HCT116 (cell line): ENCODE results near the gene ATXN1. TPM values are rescaled to one million over a fixed set of nuclear protein-coding genes. Genes with fewer than 3 reads are reported as not detected.
"Not testable (repeated sequence)": the region's sequence is repeated elsewhere in the genome, so short reads cannot be mapped to it uniquely, and the experiment has no call there.

Experiments
- ATAC-seq: fragments of 200-7000 bp; cut with Tn5 transposase; 2 replicates; pipeline ENCODE4 v1.9.1; 2020; ENCODE audit warnings: mild to moderate bottlenecking, moderate library complexity
- BruUV-seq: library from RNA; stranded (reverse); fragments of 400-500 nt; replicated peaks from 2 replicates; lab custom pipeline; 2021; lab: Mats Ljungman, UMichigan
- CTCF ChIA-PET: fragments of 300-600 bp; sonication (Branson Sonifier 250); formaldehyde crosslinking; loops from one replicate; lab custom pipeline; 2021; ENCODE audit warnings: antibody characterized with exemption; lab: Charles Lee
- POLR2A ChIA-PET: fragments of 300-600, 350-600 bp; sonication (Branson Sonifier 250); formaldehyde crosslinking; loops from one replicate; lab custom pipeline; 2021; ENCODE audit warnings: antibody characterized with exemption; lab: Charles Lee
- RAD21 ChIA-PET, 2 experiments: fragments of 300-600 bp; sonication (Branson Sonifier 250); formaldehyde crosslinking; loops; one replicate each; lab custom pipeline; 2023; ENCODE audit warnings: low total read pairs in 2 of 2; ENCODE audit not compliant: uncharacterized antibody in 2 of 2, unreplicated experiment in 2 of 2, low non-redundant PET in 1 of 2; lab: Charles Lee
- DNase-seq: peaks from one replicate; pipeline ENCODE4 v3.0.0-alpha.2; 2010; ENCODE audit warnings: low read depth, low spot score
- H2AFZ ChIP-seq: fragments of 200-600 bp; shearing (Covaris generic), sonication (generic); 2 replicates; pipeline ENCODE4 v1.6.1; 2017; ENCODE audit warnings: low read depth, mixed run types, mixed read lengths, antibody characterized with exemption, low read length; ENCODE audit not compliant: poor library complexity, severe bottlenecking
- H3K27ac ChIP-seq: 2 replicates; pipeline ENCODE4 v1.5.1; 2012; ENCODE audit warnings: low read depth, low read length
- H3K27me3 ChIP-seq: fragments of 200-600 bp; sonication (generic); 2 replicates; pipeline ENCODE4 v1.6.1; 2016; ENCODE audit warnings: mixed run types, low read length, mixed read lengths; ENCODE audit not compliant: insufficient read depth
- H3K36me3 ChIP-seq, 2 experiments: fragments of 200-500 bp in 1 of 2; fragments of 200-600 bp in 1 of 2; sonication (Bioruptor generic) in 1 of 2; sonication (generic) in 1 of 2; 2 replicates each; pipeline versions ENCODE4 v1.5.1 to v1.6.1; 2014 to 2016; ENCODE audit warnings: low read length in 2 of 2, inconsistent platforms in 1 of 2, mixed read lengths in 1 of 2, mixed run types in 1 of 2; ENCODE audit not compliant: insufficient read depth in 2 of 2, control insufficient read depth in 1 of 2
- H3K4me1 ChIP-seq, 2 experiments: fragments of 200-600 bp in 1 of 2; sonication (generic) in 1 of 2; 2 replicates each; pipeline versions ENCODE4 v1.5.1 to v1.6.1; 2012 to 2017; ENCODE audit warnings: low read length in 2 of 2, inconsistent platforms in 1 of 2, mild to moderate bottlenecking in 1 of 2, mixed read lengths in 1 of 2, mixed run types in 1 of 2, moderate library complexity in 1 of 2; ENCODE audit not compliant: insufficient read depth in 2 of 2, control insufficient read depth in 1 of 2
- H3K4me2 ChIP-seq: fragments of 200-600 bp; sonication (generic); 2 replicates; pipeline ENCODE4 v1.6.1; 2017; ENCODE audit warnings: mixed run types, low read length, mixed read lengths
- H3K4me3 ChIP-seq, 2 experiments: fragments of 200-600 bp in 1 of 2; sonication (generic) in 1 of 2; replicated peaks in 1 of 2; 2 replicates each; pipeline ENCODE4 v1.5.1; 2011 to 2016; ENCODE audit warnings: low read length in 2 of 2, control low read depth in 1 of 2, low read depth in 1 of 2, mild to moderate bottlenecking in 1 of 2, mixed read lengths in 1 of 2, mixed run types in 1 of 2
- H3K79me2 ChIP-seq: fragments of 200-600 bp; sonication (generic); 2 replicates; pipeline ENCODE4 v1.6.1; 2017; ENCODE audit warnings: mild to moderate bottlenecking, mixed run types, low read length, moderate library complexity, mixed read lengths; ENCODE audit not compliant: insufficient read depth
- H3K9ac ChIP-seq: fragments of 200-600 bp; sonication (generic); 2 replicates; pipeline ENCODE4 v1.6.1; 2016; ENCODE audit warnings: low read length, mixed read lengths
- H3K9me2 ChIP-seq: fragments of 200-600 bp; sonication (generic), shearing (Covaris generic); 2 replicates; pipeline ENCODE4 v1.6.1; 2017; ENCODE audit warnings: mixed run types, mild to moderate bottlenecking, moderate library complexity; ENCODE audit not compliant: insufficient read depth
- H3K9me3 ChIP-seq, 2 experiments: fragments of 200-500 bp in 1 of 2; fragments of 200-600 bp in 1 of 2; sonication (Bioruptor generic) in 1 of 2; sonication (generic) in 1 of 2; 2 replicates each; pipeline ENCODE4 v1.6.1; 2014 to 2017; ENCODE audit warnings: low read length in 2 of 2, mixed read lengths in 2 of 2, inconsistent platforms in 1 of 2, low read depth in 1 of 2, mild to moderate bottlenecking in 1 of 2, mixed run types in 1 of 2, moderate library complexity in 1 of 2; ENCODE audit not compliant: control insufficient read depth in 1 of 2, insufficient read depth in 1 of 2
- H4K20me1 ChIP-seq: fragments of 200-600 bp; sonication (generic), shearing (Covaris generic); 2 replicates; pipeline ENCODE4 v1.6.1; 2017; ENCODE audit warnings: mixed run types, mild to moderate bottlenecking, moderate library complexity; ENCODE audit not compliant: insufficient read depth
- CBX3 ChIP-seq: IDR thresholded peaks from 2 replicates; pipeline ENCODE4 v1.6.1; 2012; ENCODE audit warnings: low read depth
- FOSL1 ChIP-seq: IDR thresholded peaks from 2 replicates; pipeline ENCODE4 v1.6.1; 2012; ENCODE audit warnings: low read depth
- POLR2A ChIP-seq: IDR thresholded peaks from 2 replicates; pipeline ENCODE4 v1.7.0; 2011; ENCODE audit warnings: borderline replicate concordance; ENCODE audit not compliant: insufficient read depth, insufficient read length; ENCODE audit errors: extremely low read depth
- RAD21 ChIP-seq: IDR thresholded peaks from 2 replicates; pipeline ENCODE4 v1.6.1; 2012; ENCODE audit warnings: low read depth, mild to moderate bottlenecking
- SIN3A ChIP-seq: IDR thresholded peaks from 2 replicates; pipeline ENCODE4 v1.6.1; 2012; ENCODE audit warnings: low read depth
- SP1 ChIP-seq: IDR thresholded peaks from 2 replicates; pipeline ENCODE4 v1.6.1; 2012; ENCODE audit warnings: low read depth
- SRF ChIP-seq: IDR thresholded peaks from 2 replicates; pipeline ENCODE4 v1.6.1; 2012; ENCODE audit warnings: low read depth
- ZNF274 ChIP-seq: fragments of 200-500 bp; sonication (Bioruptor generic); IDR thresholded peaks from 2 replicates; pipeline ENCODE4 v1.6.1; 2014; ENCODE audit warnings: mild to moderate bottlenecking, low read depth, low read length, inconsistent platforms
- intact Hi-C: fragments of 100-400 bp; cut with micrococcal nuclease; formaldehyde crosslinking; loops from 2 replicates; pipeline ENCODE4 v1.10.0; 2022
- total RNA-seq: library from RNA; stranded (reverse); gene quantifications from one replicate; pipeline ENCODE4 v1.2.1, GENCODE V29; 2021; ENCODE audit not compliant: unreplicated experiment
- TF ChIP-seq, protein P1 (sequence below): IDR thresholded peaks from 2 replicates; pipeline ENCODE4 v1.6.1; 2012
- TF ChIP-seq, protein P2 (sequence below), 3 experiments: fragments of 200-600 bp in 1 of 3; sonication (generic) in 1 of 3; IDR thresholded peaks in 2 of 3; conservative IDR thresholded peaks in 1 of 3; 2 replicates each; pipeline ENCODE4 v1.5.1; 2012 to 2017; ENCODE audit warnings: low read depth in 2 of 3, low read length in 2 of 3, antibody characterized with exemption in 1 of 3, borderline replicate concordance in 1 of 3, control low read depth in 1 of 3, mild to moderate bottlenecking in 1 of 3, mixed read lengths in 1 of 3, mixed run types in 1 of 3, moderate library complexity in 1 of 3; ENCODE audit not compliant: insufficient read depth in 1 of 3

The ATXN1 gene
- total RNA-seq, 1 experiment from 2014 or later = 21.0 TPM

DNA sequence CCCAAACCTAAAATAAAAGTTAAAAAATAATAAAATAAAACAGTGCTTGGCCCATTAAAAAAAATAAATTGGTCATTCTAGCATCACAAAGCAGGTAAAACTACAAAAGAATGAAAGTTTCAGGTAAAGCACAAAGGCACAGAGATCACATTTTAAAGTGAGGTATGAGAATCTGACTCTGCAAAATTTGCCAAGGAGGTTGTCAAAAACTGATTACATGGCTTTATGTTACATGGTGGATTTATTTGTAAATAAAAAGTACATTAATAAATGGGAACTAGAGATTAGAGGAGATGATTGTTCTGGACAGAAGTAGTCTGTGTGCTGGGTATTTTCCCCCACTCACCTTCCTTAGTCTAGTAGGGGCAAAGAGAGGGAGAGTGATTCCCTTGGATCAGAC, 24.2 kb upstream of the ATXN1 start (continued):
- no peak for TF ChIP-seq CBX3
- TF ChIP-seq RAD21 = no peak
- TF ChIP-seq SP1 = no peak
- TF ChIP-seq SRF = no peak
- TF ChIP-seq SIN3A = no peak
- TF ChIP-seq, protein P1, sequence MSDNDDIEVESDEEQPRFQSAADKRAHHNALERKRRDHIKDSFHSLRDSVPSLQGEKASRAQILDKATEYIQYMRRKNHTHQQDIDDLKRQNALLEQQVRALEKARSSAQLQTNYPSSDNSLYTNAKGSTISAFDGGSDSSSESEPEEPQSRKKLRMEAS = no peak
- TF ChIP-seq POLR2A = no peak
- TF ChIP-seq, protein P2, sequence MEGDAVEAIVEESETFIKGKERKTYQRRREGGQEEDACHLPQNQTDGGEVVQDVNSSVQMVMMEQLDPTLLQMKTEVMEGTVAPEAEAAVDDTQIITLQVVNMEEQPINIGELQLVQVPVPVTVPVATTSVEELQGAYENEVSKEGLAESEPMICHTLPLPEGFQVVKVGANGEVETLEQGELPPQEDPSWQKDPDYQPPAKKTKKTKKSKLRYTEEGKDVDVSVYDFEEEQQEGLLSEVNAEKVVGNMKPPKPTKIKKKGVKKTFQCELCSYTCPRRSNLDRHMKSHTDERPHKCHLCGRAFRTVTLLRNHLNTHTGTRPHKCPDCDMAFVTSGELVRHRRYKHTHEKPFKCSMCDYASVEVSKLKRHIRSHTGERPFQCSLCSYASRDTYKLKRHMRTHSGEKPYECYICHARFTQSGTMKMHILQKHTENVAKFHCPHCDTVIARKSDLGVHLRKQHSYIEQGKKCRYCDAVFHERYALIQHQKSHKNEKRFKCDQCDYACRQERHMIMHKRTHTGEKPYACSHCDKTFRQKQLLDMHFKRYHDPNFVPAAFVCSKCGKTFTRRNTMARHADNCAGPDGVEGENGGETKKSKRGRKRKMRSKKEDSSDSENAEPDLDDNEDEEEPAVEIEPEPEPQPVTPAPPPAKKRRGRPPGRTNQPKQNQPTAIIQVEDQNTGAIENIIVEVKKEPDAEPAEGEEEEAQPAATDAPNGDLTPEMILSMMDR (IDR thresholded peaks at IDR 0.05 in 2 of 3, conservative IDR thresholded peaks at IDR 0.05 in 1 of 3; ENCODE audit: borderline replicate concordance in 1 of 3, insufficient read depth in 1 of 3, low read depth in 2 of 3, low read length in 2 of 3) = no peak
- no peak for TF ChIP-seq ZNF274
- no peak for TF ChIP-seq FOSL1

- H4K20me1 ChIP-seq, intact Hi-C loops, H3K9me3 ChIP-seq, H3K27me3 ChIP-seq, ATAC-seq, H3K9me2 ChIP-seq, H2AFZ ChIP-seq, DNase-seq, H3K4me3 ChIP-seq, H3K4me2 ChIP-seq, H3K79me2 ChIP-seq, H3K27ac ChIP-seq, H3K9ac ChIP-seq, POLR2A ChIA-PET, H3K36me3 ChIP-seq, RAD21 ChIA-PET, BruUV-seq: not testable (repeated sequence)
- CTCF ChIA-PET = interaction anchor here (2.0 kb wide), 1 partner anchor 14 kb away, joined by 6 read pairs; no protein-coding TSS in a partner anchor
- H3K4me1 ChIP-seq = peaks cover 2 to 14% of the 10 kb centered on the region in 2 experiments; a peak in 3 of 4 replicates
These were observed 23.7 kb upstream of the ATXN1 start for GRCh38 chr6:16784957-16785356.
